A549 (cell line): Measurements from ENCODE around the gene TPSAB1. TPM values are rescaled to one million over a fixed set of nuclear protein-coding genes. Genes with fewer than 3 reads are reported as not detected.
"Not testable (repeated sequence)": the region's sequence is repeated elsewhere in the genome, so short reads cannot be mapped to it uniquely, and the experiment has no call there.

Source experiments
- ATAC-seq, 2 experiments: fragments of 200-7000 bp in 1 of 2; fragments of >200 bp in 1 of 2; cut with Nextera tagmentation in 1 of 2; cut with Tn5 transposase in 1 of 2; 3 replicates each; pipeline versions ENCODE4 v1.8.0 to v1.9.1; 2018 to 2020; ENCODE audit warnings: mild to moderate bottlenecking in 1 of 2, moderate library complexity in 1 of 2
- CTCF ChIA-PET: fragments of 300-600 bp; sonication (Branson Sonifier 250); formaldehyde crosslinking; extraction: SDS; loops from one replicate; lab custom pipeline; 2021; ENCODE audit warnings: antibody characterized with exemption, inconsistent platforms; lab: Yijun Ruan, JAX
- POLR2A ChIA-PET: fragments of 350-600 bp; formaldehyde crosslinking; extraction: SDS; loops from one replicate; lab custom pipeline; 2021; ENCODE audit warnings: antibody characterized with exemption, inconsistent platforms; lab: Yijun Ruan, JAX
- DNase-seq, 2 experiments: peaks; one replicate each; pipeline versions ENCODE4 v3.0.0 to v3.0.0-alpha.2; 2011 to 2016; ENCODE audit warnings: low read depth in 1 of 2, low spot score in 1 of 2
- FAIRE-seq: peaks from 2 replicates; lab custom pipeline; 2011; peaks lifted over from hg19 to GRCh38; lab: Jason Lieb, UNC
- H3K27ac ChIP-seq, 2 experiments: fragments of >200 bp; sonication (Bioruptor Twin); formaldehyde crosslinking; 3 replicates each; pipeline ENCODE4 v1.5.1; 2016 to 2017
- H3K4me1 ChIP-seq: fragments of >200 bp; sonication (Bioruptor Twin); formaldehyde crosslinking; 3 replicates; pipeline ENCODE4 v1.6.1; 2016
- H3K4me2 ChIP-seq: fragments of >200 bp; sonication (Bioruptor Twin); formaldehyde crosslinking; 3 replicates; pipeline ENCODE4 v1.6.1; 2016
- H3K4me3 ChIP-seq: fragments of >200 bp; sonication (Bioruptor Twin); formaldehyde crosslinking; 3 replicates; pipeline ENCODE4 v1.5.1; 2016
- H3K9me3 ChIP-seq: fragments of >200 bp; sonication (Bioruptor Twin); formaldehyde crosslinking; 3 replicates; pipeline ENCODE4 v1.6.1; 2016
- BCL3 ChIP-seq: fragments of >200 bp; sonication (Bioruptor Twin); formaldehyde crosslinking; IDR thresholded peaks from 3 replicates; pipeline ENCODE4 v1.6.1; 2016
- MAZ ChIP-seq: fragments of 150-350 bp; IDR thresholded peaks from 2 replicates; pipeline ENCODE4 v1.6.1; 2014; ENCODE audit warnings: antibody characterized with exemption, low read depth, low read length, borderline replicate concordance
- RNF2 ChIP-seq: fragments of 200-600 bp; sonication (generic); IDR thresholded peaks from 2 replicates; pipeline ENCODE4 v1.6.1; 2016; ENCODE audit warnings: low read depth, mild to moderate bottlenecking, antibody characterized with exemption, moderate library complexity, borderline replicate concordance
- WGBS: methylation state at CpG from one replicate; pipeline ENCODE4 v1.1.6; 2017; ENCODE audit errors: missing lambda C conversion rate; 5-methylcytosine and 5-hydroxymethylcytosine counted together
- polyA plus RNA-seq, 4 experiments: library from polyadenylated mRNA; depleted of rRNA in 3 of 4; stranded (reverse); fragments of >200 nt; fragmentation: RNase III in 1 of 4; extraction: RNeasy Plus Mini Kit Qiagen cat#74134 plus additional on column Dnase treatment in 1 of 4; gene quantifications; 2 replicates in 3 of 4; 3 replicates in 1 of 4; pipeline ENCODE4 v1.2.3, GENCODE V29; 2011 to 2017

TPSAB1 gene
- polyA plus RNA-seq, 2 of the 4 experiments (the other 2 are of a cell fraction): not detected

- H3K9me3 ChIP-seq, H3K4me2 ChIP-seq, H3K4me1 ChIP-seq, DNase-seq, H3K4me3 ChIP-seq, POLR2A ChIA-PET, CTCF ChIA-PET, H3K27ac ChIP-seq: not testable (repeated sequence)
- WGBS: 0% methylated on average over 1 of the region's 43 CpGs
- peak; percentile 51 for FAIRE-seq
- ATAC-seq: peak; percentile 35 to 66; a peak in 3 of 6 replicates
Measured at GRCh38 chr16:1249031-1249755, 8.7 kb downstream of the TPSAB1 start.

GRCh38 chr16:1253701-1254364 is 13.3 kb downstream of the TPSAB1 start:
- FAIRE-seq, DNase-seq, H3K9me3 ChIP-seq, H3K4me2 ChIP-seq, POLR2A ChIA-PET, H3K27ac ChIP-seq, CTCF ChIA-PET, H3K4me1 ChIP-seq, H3K4me3 ChIP-seq: not testable (repeated sequence)
- WGBS: no CpG with 5 or more reads among the region's 47 CpGs
- ATAC-seq: peak; percentile 49 to 82; a peak in 5 of 6 replicates

- H3K27ac ChIP-seq, POLR2A ChIA-PET, DNase-seq: not testable (repeated sequence)
Measured at GRCh38 chr16:1254821-1255220, 14.3 kb downstream of the TPSAB1 start.

GRCh38 chr16:1255276-1256122 is 15.0 kb downstream of the TPSAB1 start, which contains the start of gene TPSD1:
TSS of gene TPSD1 (plus strand) at chr16:1256069. CDS start at chr16:1256281, 212 bp downstream.
- FAIRE-seq, H3K27ac ChIP-seq, H3K4me3 ChIP-seq, POLR2A ChIA-PET, DNase-seq, H3K4me2 ChIP-seq, H3K4me1 ChIP-seq, H3K9me3 ChIP-seq: not testable (repeated sequence)
- 32% methylated on average over 11 of the region's 26 CpGs for WGBS
- CTCF ChIA-PET: interaction anchor here (0.9 kb wide), 1 partner anchor 198 kb away, joined by 3 read pairs; no protein-coding TSS in a partner anchor
- peak; percentile 12 to 16; a peak in 3 of 6 replicates for ATAC-seq

More at GRCh38 chr16:1254821-1255220, 14.3 kb downstream of the TPSAB1 start:
- no CpG with 5 or more reads among the region's 3 CpGs for WGBS
- not testable (repeated sequence) for H3K9me3 ChIP-seq, H3K4me1 ChIP-seq, FAIRE-seq, H3K4me2 ChIP-seq, ATAC-seq, H3K4me3 ChIP-seq
- CTCF ChIA-PET: interaction anchor here (0.9 kb wide), 1 partner anchor 197 kb away, joined by 3 read pairs; no protein-coding TSS in a partner anchor

GRCh38 chr16:1256296-1256873 is 15.9 kb downstream of the TPSAB1 start:
- CTCF ChIA-PET: interaction anchor here (1.5 kb wide), 1 partner anchor 197 kb away, joined by 4 read pairs; no protein-coding TSS in a partner anchor
- DNase-seq, H3K27ac ChIP-seq, H3K4me2 ChIP-seq, H3K4me3 ChIP-seq, H3K4me1 ChIP-seq, FAIRE-seq, H3K9me3 ChIP-seq, POLR2A ChIA-PET: not testable (repeated sequence)
- ATAC-seq: peak; percentile 1; a peak in 1 of 6 replicates
- WGBS: 70% methylated on average over 9 of the region's 23 CpGs

- 63% methylated on average over 20 of the region's 22 CpGs for WGBS
- no peak for DNase-seq
- FAIRE-seq: no peak
- no peak overlapping the region for H3K4me3 ChIP-seq
- ATAC-seq: peak; percentile 9 to 10; a peak in 3 of 6 replicates
- no peak overlapping the region for H3K27ac ChIP-seq
- no peak overlapping the region for H3K4me2 ChIP-seq
- 0 out of 3 replicates have a peak, but pooled peaks cover 5% of the 10 kb centered on the region for H3K4me1 ChIP-seq
- no peaks in the 10 kb centered on the region for H3K9me3 ChIP-seq
- CTCF ChIA-PET: interaction anchor here (1.5 kb wide), 1 partner anchor 198 kb away, joined by 4 read pairs; no protein-coding TSS in a partner anchor
- TF ChIP-seq RNF2: no peak
- TF ChIP-seq MAZ: no peak
- TF ChIP-seq BCL3: no peak
- TF ChIP-seq, all 56 proteins: peak for 0
- POLR2A ChIA-PET: no interaction called here
Measured at GRCh38 chr16:1256874-1257322, 16.4 kb downstream of the TPSAB1 start.
